A172 (cell line): ENCODE measurements around the gene NEDD4L. TPM values are rescaled to one million over a fixed set of nuclear protein-coding genes. Genes with fewer than 3 reads are reported as not detected.
"Not testable (repeated sequence)": the region's sequence is repeated elsewhere in the genome, so short reads cannot be mapped to it uniquely, and the experiment has no call there.

Source experiments
- DNase-seq: peaks from one replicate; pipeline ENCODE4 v3.0.0-alpha.2; 2015; ENCODE audit warnings: low spot score
- total RNA-seq: library from RNA; depleted of rRNA; stranded (reverse); fragments of >200 nt; shearing (Covaris generic); gene quantifications from 2 replicates; pipeline ENCODE4 v1.2.3, GENCODE V29; 2014

Gene NEDD4L
- total RNA-seq, 1 experiment from 2014 or later = 8.1 TPM

DNA sequence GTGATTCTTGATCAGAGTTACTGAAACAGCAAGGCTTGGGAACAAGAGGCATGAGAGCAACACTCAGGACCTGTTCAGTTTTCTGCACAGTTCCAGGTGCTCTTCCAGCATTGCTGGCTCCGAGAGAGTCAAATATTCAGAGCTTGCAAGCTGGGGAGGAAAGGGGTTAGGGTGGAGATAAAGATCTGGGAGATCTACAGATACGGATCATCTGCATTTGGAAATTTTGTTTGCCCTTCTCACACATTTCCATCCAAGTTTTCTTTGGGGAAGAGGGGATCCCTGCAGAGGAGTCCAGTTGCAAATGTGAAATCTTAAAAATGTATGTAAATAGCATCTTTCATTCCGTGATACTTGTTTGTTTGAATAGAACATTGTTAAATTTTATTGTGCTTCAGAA, 108.2 kb downstream of the NEDD4L start:
- DNase-seq = no peak

DNA sequence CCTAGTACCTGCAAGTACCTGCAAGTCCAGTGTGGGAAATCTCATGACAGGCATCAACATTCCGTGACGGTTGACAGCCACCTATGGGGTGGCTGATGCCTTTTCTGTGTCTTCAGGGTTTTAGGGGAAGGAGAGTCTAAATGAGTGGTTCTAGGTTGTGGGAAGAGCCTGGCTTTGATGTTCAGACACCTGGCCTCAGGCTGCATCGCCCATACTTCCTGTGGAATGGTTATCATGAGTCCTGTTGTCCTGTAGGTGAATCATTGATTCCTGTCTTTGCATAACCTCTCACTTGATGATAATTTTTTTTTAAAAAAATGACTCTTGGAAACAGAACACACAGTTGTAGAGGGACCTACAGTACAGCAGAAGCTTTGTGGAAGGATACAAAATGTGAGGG, 108.9 kb downstream of the NEDD4L start:
- DNase-seq = no peak

DNA sequence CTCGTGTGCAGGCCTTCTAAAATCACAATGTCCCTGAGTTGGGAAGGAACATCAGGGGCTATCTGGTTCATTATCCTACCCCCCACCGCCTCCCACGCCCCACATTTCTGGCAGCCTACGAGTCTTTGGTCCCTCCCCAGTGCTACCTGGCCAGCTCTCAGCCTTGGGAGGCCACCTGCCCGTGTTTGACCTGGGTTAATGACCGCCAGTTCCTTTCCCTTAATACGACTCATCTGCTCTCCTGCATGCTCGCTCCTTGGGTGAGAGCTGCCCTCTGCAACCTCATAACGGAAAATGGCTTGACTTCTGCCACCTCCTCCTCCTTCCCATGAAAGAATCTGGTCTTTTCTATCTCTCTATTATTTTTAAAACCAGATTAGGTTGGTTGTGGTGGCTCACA, 112.5 kb downstream of the NEDD4L start:
- DNase-seq = no peak

DNA sequence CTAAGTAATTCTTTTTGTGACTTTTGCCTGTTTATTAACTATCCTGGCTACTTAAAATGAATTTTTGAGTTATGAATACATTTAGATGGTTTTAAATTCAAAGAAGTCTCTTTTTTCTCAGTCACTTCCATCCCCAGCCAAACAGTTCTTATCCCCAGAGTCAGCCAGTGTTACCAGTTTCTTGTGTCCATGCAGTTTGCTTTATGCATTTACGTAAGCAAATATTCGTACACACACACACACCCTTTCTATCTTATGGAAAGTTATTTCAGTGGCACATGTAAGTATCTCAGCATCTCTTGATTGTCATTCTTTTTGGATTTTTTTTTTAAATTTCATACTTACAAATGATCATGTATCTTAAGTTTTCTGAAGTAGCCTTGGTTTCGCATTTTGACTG, 113.2 kb downstream of the NEDD4L start:
- no peak for DNase-seq

DNA sequence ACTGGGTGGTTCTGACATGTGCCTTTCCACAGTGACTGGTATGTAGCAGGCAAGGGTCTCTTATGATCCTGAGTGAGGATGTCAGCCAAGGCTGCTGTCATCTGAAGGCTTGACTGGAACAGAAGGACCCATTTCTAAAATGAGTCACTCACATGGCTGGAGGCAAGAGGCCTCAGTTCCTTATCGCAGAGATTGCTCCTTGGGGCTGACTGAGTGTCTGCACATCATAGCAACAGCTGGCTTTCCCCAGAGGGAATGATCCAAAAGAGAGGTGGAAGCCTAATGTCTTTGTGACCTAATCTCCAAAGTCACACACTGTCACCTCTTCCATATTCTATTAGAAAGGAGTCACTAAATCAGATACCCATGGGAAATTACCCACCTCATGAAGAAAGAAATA, 114.0 kb downstream of the NEDD4L start:
- no peak for DNase-seq

DNA sequence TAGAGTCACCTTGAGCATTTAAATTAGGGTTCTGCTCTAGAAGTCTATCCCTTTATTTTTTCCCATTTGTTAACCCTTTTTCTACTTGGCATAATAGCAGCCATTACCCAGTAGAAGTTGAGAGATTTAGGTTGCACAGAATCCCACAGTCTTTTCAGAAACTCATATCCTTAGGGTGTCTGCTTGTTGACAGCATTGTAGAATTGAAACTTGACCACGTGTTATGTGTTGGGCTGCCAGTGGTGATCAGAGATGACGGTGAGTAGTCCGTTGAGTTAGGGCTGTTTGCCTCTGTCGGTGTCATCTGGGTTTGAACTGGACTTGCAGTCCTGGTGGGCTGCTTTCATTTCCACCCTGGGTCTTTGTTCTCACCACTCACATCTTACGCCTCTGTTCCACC, 114.4 kb downstream of the NEDD4L start:
- no peak for DNase-seq

DNA sequence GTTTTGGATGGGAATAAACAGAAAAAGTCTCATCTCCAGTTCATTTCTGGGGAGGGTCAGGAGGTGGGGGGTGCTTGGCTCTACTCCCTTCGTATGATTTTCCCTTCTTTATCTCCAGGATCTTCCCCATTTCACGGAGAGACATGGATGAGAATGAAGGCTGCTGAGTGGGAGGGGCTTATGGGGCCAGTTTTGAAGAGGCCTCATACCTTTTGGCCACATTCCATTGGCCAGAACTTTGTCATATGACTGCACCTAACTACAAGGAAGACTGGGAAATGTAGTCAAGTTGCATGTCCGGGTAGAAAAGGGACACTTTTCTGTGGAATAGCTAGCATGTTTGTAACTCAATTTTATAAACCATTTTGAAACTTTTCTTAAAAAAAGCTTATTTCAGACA, 117.6 kb downstream of the NEDD4L start:
- peak; percentile 19 for DNase-seq

DNA sequence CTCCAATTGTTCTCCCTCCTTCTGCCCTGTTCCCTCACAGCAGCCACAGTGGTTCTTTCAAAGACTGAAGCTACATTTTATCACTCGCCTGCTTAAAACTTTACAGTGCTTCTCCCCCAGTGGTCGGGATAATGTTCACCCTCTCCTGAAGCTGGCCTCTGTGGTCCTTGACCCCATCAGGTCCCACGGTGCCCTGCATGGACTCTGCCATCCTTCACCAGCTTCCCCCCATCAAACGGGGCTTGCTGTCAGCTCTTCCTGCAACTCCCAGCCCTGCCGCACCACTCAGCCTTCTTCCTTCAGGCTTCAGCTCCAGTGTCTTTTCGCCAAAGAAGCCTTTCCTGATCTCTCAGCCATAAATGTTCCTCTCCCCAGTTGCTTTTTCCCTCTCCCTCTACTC, 118.1 kb downstream of the NEDD4L start:
- no peak for DNase-seq

DNA sequence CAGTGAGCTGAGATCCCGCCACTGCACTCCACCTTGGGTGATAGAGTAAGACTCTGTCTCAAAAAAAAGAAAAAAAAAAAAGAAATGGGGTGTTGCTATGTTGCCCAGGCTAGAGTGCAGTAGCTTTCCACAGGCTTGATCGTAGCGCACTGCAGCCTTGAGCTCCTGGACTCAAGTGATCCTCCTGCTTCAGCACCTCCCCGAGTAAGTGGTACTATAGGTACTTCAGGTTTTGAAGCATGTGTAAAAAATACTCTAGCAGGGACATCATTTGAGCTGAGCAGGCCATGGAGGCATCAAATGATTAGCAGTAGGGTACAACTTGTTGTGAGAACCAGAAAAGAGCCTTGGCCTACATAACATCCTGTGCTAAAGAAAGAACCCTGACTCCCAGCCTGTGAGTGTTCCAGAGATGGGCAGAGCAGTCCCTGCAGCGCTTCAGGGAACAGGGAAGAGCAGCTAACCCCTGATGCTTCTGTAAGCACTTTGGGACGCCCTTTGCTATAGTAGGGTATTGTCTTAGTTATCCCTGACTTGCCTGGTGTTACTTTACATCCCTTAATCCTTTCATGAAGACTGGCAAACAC, 119.1 kb downstream of the NEDD4L start:
- DNase-seq = no peak

DNA sequence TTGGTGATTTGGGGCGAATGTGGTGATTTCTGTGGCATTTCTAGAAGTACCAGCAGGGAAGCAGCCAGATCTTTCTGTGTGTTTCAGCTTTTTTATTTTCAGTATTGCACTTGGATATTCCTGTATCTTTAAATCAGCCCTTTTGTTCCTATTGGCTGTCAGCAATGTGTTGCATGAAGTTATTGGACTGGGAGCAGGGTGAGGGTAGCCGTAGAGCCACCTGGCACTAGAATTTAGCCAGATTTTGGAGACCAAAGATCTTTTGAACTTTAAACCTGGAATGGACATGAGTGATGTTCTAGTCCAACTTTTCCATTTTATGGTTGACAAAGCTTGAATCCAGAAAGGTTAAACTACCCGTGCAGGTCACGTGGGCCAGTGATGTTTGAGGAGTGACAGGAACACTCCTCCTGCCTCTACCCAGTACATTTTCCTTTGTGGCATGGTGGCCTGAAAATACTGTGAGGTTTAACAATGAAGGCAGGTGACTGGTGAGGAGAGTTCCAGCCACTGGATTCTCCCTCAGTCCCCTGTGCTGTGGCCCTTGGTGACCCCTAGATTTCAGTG, 122.3 kb downstream of the NEDD4L start:
- DNase-seq = no peak

DNA sequence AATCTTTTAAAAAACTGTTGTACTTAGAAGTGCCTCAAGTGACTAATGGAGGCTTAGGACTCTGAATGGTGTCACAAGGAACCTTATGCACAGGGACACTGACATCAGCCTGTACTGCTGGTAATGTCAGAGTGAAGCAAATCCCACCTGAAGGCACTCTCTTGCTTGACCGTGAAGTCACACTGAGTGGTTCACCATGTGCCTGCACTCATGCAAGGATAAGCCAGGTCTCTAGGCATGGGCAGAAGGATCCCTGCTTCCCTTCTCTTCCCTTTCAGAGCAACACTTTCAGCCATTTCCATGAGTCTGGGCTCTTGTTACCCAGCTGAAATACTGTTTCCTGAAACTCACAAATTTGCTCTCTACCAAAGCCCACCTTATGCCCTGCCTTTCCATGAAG, 123.0 kb downstream of the NEDD4L start:
- no peak for DNase-seq

DNA sequence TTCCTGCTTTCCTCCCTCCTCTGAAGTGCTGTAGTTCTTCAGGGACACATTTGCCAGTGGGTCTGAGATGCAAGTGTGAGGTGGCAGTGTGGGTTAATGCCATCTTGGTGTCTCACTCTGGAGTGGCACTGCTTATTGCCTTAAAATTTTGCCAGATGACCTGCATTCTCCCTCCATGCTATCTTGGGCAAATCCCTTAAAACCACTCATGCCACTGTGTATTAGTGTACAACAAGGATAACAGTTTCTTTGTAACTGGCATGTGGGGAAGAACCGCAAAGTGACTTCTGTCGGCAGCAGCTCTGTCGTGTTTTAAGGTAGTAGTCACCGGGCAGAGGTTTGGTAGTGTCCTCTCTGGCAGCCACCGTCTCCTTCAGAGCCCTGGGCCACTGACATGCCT, 124.2 kb downstream of the NEDD4L start:
- no peak for DNase-seq

DNA sequence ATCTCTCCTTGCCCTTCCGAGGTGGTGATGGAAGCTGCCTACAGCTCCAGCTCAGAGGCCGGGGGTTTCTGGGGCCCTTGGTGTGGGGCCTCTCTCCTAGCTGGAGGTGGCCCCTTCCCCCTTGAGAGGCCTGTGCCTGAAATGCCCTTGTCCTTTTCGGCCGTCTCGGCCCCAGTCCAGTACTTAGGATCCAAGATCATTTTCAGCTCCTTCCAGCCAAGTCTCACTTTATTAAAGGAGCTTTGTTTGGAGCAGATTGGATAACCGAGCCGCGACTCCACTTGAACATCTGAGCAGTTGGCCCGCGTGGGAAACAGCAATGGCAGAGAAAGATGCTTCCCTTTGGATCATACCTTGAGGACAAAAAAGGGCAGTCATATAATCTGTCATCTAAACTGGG, 125.0 kb downstream of the NEDD4L start:
- no peak for DNase-seq

DNA sequence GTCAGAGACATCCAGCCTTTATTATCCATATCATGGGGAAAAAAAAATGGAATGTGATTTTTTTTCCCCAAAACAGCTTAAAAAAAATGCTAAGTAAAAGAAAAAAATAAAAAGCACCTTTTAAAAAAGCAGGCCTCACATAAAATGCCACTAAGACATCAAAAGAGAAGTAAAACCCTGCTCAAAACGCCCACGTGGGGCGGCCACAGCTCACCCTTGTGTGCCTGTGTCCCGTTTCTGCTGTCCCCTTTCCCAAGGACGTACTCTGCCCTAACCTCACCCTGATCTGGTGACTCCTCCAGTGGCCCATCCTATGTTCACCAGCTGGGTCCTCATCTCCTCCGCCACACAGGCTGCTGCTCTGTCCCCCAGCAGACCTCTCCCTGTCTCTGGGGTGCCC, 125.4 kb downstream of the NEDD4L start:
- DNase-seq = no peak

DNA sequence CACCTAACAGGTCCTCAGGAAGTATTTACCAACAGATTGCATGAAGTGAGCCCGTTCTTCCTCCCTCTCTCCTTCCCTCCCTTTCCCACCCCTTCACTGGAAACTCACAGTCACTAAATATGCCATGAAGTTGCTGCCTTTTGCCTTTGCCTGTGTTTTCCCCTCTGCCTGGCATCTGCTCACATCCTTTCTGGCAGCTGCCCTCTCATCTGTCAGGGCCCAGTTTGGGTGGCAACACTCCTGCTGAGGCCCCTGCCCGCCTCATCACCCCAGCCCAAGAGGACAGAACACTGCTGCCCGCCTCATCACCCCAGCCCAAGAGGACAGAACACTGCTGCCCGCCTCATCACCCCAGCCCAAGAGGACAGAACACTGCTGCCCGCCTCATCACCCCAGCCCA, 126.0 kb downstream of the NEDD4L start:
- not testable (repeated sequence) for DNase-seq

DNA sequence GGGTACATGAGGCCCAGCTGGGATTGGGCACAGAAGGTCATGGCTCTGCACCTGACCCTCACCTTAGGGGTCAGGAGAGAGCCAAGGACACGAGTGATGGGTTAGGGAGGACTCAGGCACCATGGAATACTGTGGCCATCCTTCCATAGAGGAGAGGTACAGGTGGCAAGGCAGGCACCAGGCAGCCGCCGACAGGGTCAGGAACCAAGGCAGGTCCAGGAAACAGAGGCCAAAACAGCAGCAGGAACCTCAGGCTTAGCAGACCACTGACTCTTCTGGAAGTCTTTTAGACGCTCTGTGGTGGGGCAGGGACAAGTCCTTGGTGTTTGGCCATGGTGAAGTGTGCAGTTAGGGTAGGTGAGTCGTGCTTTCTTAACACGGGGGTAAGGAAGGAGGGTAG, 128.0 kb downstream of the NEDD4L start:
- DNase-seq = no peak

DNA sequence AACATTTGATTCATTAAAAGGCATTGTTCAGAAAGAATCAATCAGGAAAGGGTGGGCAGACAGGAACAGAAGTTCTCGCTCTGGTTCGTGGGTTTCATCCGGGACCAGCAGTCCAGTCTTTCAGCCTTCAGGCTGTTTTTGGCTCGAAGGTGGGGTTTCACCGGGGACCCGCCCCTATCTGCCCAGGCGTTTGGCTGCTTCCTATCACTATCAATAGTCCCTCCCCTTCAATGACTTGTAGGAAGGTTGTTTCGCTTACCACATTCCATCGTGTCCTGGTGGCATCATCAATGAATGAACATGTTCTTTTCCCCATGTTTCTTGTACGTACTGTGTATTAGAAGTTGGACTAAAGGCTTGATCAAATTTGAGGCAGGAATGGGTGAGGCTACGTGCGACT, 130.3 kb downstream of the NEDD4L start:
- no peak for DNase-seq

DNA sequence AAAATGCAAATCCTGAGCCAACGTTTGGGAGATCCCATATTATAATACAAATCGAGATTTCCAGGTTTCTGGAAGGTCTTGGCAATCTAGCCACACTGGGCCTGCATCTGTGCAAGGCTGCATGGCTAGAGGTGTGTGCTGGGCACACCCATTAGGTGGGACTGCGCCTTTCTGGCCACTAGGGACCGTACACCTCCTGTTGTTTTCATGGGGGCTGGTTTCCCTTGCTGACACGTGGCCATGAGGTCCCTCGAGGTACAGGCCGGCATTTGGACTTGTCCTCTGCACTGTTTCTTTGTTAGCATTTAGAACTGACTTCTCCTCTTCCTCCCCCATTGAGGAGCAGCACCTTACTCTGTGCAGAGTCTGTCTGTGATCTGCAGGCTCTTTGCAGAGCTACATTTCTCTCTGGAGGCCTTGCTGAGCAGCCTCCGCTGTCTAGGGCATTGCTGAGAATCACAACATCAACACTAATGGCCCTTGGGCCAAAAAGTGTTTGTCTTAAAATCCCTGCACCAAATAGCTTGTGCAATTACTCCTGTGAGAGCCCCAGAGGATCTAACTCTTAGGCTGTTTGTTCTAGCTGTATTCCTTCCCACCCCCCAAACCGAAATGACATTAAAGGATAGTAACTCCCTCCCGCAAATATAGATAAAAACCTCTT, 131.2 kb downstream of the NEDD4L start:
- DNase-seq = no peak

DNA sequence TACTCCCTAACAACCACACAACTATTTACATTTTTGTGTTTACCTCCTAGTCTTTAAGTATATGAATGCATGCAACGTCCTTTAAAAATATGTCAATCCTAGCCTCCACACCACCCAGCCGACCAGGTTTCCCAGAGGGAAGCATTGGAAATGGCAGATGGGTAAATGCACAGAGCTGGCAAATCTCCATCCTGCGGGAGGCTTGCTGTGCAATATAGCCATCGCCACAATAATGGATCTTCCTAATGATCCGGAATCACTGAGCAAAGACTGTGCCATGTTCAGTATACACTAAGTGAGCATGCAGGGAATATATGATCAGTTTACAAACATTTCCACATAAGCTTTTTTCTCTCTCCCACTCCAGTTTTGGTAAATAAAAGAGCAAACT, 131.8 kb downstream of the NEDD4L start:
- no peak for DNase-seq

DNA sequence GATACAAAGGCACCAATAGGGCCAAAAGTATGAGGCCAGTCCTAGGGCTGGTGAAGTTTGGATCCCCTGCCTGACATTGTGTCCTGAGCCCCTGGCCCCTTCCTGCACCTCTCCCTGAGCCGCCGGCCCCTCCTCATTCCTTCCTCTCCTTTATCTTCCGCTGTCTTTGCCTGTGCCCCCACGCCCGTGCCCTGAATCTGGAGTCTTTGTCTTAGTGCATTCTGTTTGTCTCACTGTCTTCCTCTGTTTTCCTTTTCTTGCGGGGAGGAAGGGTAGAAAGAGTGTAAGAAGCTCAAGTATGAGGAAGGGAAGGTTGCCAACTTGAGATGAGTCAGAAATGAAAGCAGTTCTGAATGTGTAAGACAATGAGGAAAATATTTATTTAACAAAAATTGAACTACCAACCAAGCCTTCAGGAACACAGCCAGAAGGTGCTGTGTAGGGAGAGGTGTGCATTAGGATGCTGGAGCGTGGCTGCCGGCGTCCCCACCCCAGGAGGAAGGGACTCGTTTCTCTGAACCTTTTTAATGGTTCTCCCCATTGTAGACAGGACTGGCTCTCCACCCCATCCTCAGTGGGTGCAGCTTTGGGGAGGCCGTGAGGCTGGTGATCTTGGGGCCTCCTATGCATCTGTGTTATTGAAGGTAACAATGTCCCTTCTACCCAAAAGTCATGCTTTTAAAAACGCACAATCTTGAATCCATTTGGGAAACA, 133.1 kb downstream of the NEDD4L start:
- DNase-seq = peak; percentile 70

DNA sequence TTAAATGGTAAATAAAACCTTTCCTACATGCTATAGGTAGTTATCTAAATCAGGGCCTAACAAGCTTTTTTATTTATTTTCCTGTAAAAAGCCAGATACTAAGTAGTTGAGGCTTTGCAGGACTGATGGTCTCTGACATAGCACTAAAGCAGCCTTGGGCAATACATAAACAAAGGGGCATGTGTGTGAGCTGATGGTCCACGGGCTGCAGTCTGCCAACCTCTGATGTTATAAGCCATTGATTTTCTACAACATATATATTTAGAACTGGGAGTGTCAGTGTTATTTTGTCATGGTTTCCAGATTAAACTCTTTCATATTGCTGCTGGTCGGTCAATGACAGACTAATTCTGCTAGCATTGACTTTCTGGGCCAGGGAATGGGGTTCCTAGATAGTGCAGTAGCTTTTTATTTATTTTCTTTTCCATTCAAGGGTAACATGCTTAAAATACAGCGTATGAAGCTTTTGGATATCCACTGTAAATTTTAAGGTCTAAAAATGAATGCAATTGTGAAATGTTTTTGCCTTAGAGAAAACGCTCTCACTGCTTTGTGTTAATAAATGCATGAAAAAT, 134.0 kb downstream of the NEDD4L start:
- DNase-seq = no peak

DNA sequence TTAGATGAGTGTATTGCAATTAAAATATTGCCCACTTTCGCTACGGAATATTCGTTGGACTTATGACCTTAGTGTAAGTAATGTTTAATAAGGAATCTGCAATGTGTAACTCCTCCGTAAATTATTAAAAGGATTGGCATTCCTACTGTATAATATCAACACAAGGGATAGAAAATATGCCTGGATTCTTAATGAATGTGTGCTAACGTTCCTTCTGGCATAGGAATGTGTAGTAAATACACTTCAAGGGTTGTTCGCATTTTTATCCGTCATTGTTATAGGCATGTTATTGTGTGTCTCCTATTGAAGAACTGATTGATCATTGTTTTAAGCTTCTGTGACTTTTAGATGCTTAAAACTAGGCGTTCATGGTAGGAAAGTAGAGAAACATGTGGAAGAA, 134.5 kb downstream of the NEDD4L start:
- no peak for DNase-seq

DNA sequence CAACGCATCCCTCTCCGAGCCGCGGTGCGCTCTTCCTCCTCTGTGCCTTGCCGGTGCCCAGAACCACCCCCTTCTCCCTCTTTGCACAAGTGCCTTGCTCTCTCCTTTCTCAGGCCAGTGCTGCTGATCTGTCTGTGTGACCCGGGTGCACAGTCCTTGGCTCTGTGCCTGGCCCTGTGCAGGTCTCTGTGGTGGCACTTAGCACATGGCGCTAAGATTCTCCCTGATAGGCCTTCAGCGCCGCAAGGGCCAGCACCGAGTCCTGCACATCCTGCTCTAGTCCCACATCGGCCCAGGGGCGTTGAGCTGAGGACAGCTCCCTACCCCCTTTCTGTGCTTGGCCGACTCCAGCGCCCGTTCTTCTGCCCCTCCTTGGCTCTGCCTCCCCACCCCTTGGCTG, 136.1 kb downstream of the NEDD4L start:
- DNase-seq = no peak
